DOHH2 (cell line): ENCODE measurements around the gene LRPAP1.

Source experiments
- CTCF ChIP-seq: fragments of 200-600 bp; sonication (generic); IDR thresholded peaks from one replicate; pipeline ENCODE4 v1.5.1; 2014; ENCODE audit warnings: antibody characterized with exemption, mild to moderate bottlenecking, low read depth, low read length; ENCODE audit not compliant: poor library complexity, severe bottlenecking
- EZH2phosphoT487 ChIP-seq: fragments of 200-600 bp; sonication (generic); IDR thresholded peaks from 2 replicates; pipeline ENCODE4 v1.6.1; 2017; ENCODE audit warnings: borderline replicate concordance, mild to moderate bottlenecking, antibody characterized with exemption, low read length, moderate library complexity, mixed read lengths

DNA sequence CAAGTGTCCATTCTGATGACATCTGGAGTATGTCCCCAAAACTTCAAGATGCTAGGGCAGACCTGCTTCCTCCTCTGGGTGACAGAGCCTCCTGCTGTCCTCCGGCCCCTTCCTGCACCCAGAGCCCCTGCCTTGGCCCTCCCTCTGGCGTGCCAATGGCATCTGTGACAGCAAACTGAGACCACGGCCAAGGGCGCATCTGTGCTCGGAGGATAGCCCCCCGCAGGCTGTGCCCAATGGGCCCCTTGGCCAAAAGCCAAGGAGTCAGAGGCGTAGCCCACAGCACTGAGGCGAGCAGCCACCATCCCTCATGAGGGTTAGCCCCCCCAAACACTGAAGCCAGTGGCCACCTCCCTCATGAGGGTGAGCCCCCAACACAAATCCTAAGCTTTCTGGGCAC, 7.9 kb downstream of the LRPAP1 start:
- TF ChIP-seq CTCF (no peak), EZH2phosphoT487 (no peak)
